COLO668 (cell line): Measurements from ENCODE around the gene ADA.

Experiments used
- DNase-seq: peaks from one replicate; lab custom pipeline; 2025; ENCODE audit not compliant: unreplicated experiment; lab: John Stamatoyannopoulos, UW

Gene ADA

DNA sequence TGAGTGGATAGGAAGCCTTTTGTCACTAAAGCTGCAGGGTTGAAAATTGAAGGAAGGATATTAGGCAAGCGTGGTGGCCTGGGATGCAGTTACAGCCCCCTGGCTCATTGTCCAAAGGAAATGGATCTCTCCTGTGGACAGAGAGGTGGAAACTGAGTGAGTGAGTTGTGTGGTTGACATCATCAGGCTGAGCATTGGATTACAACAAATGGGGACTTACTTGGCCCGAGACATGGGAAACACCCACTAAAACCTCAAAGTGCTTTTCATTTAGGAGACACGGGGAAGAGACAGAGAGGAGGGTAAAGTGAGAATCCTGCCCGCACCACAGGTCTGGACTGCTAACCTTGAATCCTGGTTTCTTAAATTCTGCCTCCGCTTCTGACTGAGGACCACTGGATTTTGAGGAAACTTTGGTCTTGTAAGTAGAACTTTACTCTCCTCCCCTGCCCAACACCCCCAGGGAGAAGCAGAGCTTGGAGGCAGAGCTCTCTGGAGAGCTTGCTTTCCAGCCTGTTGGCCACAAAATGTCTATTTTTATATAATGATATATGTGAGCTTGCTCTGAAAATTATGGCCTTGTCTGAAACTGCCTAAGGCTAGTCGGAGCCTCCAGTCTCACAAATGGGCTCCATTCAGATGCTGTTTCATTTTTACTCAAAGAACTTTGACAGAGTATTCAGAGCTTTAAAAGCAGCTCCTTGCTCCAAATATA, 69.0 kb downstream of the ADA start, which contains the start of gene PKIG:
Gene PKIG, plus strand, starts transcription at position 269 of the 715 bp plus-strand sequence. CDS start 31,978 bp downstream, outside the sequence.
- DNase-seq = no peak

DNA sequence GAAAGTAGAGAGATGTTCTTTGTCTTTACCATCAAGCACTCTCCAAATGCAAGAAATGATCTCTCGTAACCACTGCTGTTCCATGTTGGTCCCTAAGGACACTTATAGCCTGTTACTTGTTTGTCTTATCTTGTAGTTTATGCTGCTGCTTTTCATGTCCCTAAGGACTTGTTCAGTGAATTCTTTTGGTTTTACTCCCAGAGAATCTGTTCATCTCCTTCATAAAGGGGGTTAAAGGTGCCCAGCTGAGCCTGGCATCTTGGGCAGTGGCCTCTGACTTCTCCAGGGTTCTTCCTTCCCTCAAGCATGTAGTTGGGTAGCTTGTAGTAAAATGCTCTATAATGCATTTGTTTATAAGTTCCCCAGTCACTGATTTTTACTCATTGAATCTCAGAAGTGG, 70.0 kb downstream of the ADA start:
- no peak for DNase-seq

DNA sequence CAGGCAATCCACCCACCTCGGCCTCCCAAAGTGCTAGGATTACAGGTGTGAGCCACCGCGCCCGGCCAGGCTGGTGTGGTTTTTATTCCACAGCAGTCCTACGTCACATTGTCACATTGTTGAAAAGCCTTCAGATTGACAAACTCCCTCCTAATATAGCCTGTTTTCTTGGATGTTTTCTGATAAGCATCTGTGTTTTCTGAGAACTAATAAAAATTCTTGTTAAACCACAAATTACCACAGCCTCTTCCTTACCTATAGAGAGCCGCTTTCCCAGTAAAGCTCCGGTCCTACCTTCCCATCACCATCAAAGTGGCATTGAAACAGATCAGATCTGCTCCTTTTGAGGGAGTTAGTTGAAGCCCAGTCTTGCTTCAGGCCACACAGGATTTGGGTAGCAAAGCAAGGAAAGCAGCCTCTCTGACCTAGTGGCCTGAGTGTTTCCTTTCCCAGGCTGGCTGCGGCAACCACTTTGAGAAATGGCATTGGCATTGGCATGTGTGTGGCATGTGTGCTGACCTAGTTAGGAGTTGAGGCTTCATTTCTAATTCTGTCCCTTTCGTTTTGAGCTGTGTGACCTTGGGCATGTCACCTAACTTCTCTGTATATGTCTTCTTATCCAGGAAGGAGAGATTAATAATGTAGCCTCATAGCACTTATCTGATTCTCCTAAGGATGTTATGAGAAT, 70.8 kb downstream of the ADA start:
- no peak for DNase-seq

DNA sequence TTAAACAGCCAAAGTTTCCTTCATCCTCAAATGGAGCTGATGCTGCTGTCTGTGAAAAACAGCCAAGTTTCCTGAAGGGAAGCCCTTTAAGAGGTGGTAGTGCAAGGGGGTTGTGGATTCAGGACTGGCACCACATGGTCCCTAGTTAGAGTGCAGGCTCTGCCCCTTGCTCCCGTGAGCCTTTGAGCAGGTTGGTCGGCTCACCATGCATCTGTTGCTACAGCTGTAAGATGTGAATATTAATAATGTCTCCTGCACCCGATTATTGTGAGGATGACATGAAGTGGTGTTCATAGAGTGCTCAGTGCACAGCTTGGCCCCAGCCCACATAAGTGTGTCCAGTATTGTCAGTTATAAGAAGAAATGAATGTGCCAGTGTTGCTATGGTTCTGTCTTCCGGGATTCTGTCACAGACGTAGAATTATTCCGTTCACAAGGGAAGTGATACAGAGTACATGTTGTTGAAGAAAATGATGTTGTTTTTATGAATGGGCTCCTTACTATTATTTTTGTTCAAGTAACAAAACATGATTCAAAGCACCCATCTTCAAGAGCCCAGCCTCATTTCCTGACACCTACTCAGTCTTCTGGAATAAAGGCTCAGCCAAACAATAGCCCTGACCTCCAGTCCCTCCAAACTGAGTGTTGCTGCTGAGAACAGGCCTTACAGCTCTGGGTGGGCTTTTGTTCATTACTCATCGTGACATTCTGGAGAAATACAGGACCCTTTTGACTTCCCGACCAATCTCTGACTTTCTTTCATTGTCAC, 72.0 kb downstream of the ADA start:
- no peak for DNase-seq

DNA sequence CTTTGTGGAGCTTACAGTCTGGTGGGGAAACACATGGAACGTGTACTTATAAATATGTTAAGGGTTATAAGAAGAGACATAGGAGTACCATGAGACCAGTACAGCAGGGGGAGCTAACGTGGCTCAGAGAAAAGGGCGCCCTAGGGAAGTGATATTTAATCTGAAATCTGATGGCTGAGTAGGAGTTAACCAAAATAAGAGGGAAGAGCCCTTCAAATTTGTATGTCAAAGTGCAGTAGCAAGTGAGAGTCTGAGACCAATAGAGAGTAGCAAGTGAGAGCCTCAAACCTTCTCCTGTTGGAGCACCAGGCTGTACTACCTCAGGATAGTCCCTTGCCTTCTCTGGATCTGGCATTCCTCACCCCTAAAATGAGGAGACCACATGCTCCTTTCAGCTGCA, 75.2 kb downstream of the ADA start:
- no peak for DNase-seq

DNA sequence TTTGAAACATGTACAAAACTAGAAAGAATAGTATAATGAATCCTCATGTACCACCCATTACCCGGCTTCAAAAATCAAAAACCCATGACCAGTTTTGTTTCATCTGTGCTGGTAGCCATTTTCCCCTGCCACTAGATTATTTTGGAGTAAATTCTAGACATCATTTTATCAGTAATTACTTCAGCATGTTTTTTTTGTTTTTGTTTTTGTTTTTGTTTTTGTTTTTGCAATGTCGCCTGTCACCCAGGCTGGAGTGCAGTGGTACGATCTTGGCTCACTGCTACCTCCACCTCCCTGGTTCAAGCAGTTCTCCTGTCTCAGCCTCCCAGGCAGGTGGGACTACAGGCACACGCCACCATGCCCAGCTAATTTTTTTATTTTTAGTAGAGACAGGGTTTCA, 77.1 kb downstream of the ADA start:
- no peak for DNase-seq

DNA sequence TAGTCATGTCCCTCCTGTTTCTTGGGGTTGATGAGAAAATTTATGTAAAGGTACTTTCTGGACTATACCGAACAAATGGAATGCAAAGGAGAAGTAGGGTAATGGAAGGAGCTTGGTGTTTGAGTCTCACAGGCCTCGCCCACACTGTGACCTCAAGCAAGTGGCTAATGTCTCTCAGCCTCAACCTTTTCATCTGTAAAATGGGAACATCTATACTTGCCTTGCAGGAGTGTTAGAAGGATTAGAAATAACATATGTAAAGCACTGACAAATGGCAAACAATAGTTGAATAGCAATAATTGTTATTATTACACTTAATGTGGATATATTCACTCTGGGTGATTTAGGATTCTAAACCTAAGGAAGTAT, 78.0 kb downstream of the ADA start:
- DNase-seq = no peak

DNA sequence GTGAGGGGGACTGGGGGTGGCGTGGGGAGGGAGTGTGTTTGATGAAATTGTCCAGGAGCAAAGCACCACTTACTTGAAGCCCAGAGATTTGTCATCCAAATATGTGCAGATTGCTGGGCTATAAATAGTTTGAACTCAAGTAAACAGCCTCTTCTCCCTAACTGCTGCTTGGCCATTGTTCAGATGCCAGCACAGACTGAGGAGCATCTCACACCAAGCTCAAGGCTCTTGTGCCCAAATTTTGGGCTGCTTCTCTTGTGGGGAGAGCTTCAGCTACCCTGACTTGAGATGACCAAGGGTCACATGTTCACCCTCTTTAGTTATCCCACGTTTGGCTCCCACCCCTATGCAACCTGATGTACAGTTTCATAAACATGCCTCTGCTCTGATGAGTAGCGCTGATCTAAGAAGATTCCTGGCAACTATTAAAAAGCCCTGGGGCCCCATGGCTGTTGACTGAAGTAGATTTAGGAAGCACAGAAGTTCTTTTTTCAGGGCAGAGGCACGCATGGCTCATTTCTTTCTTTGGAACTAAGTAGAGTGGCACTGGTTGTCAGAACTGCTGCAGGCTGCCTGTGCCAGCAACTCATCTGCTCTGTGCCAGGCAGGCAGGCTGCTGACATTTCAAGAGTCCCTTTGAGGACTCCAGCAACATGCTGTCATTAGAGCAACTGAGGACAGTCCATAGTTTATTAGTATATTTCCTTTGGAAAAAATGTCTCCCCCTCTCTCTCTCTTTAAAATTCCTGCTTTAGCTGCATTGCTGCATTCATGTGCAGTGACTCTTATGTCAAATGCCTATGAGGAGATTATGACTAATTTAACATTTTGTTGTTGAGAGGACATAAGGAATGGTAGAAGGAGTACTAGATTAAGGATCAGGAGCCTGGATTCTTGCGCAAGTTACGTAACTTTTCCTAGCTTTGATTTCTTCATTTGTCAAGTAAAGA, 78.7 kb downstream of the ADA start:
- DNase-seq = no peak

DNA sequence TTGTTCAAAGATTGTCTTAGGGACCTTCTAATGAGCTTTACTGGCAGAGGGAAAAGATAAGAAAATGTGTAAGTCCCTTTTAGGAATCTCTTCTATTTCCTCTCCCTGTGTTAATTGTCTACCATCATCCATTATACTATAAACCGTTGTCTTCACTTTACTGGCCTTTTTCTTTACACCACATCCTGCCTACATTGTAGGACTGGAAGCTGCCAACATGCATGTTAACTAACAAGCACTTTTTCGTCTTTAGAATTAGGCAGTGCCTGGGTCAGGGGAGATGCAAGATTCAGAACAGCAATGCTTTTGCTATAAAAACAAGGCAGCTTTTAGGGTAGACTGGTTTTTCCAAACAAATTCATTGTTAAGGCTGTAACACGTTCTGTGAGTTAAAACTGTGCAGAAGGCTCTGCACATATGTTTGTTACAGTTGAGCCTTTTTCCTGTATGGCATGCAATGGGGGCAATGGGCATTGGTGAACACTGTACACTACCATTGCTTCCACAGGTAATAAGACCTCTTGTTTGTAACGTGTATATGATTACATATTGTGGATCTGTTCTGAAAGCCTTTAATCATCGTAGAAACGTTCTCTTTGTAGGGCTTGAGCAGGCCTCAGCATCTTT, 80.0 kb downstream of the ADA start:
- no peak for DNase-seq

DNA sequence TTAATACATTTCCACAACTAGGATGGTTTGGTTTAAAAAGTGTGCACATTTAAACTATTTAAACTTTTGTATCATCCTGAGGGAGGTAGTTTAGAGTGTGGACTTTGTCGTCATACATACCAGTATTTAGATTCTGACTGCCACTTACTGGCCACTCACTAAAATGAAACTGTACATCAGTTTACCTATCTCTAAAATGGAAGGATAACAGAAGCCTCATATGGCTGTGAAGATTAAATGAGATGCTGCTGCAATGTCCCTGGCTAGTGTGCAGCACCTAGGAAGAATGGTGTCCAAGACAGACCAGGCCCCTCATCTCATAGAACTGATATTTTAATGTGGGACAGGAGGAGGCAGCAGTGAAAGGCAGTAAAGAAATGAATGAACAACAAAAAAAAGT, 81.1 kb downstream of the ADA start:
- DNase-seq = no peak
